KOPT-K1 (cell line): ENCODE results near the gene BPIFA2.
"Not testable (repeated sequence)": the region's sequence is repeated elsewhere in the genome, so short reads cannot be mapped to it uniquely, and the experiment has no call there.

Experiments
- H3K27ac ChIP-seq: fragments of 200-600 bp; sonication (generic); 2 replicates; pipeline ENCODE4 v1.5.1; 2016; ENCODE audit warnings: antibody characterized with exemption, mild to moderate bottlenecking, low read depth, low read length; ENCODE audit not compliant: poor library complexity, severe bottlenecking
- H3K36me3 ChIP-seq: fragments of 200-600 bp; sonication (generic); 2 replicates; pipeline ENCODE4 v1.5.1; 2017; ENCODE audit warnings: antibody characterized with exemption, mild to moderate bottlenecking, low read length, moderate library complexity; ENCODE audit not compliant: insufficient read depth
- H3K9me3 ChIP-seq: fragments of 200-600 bp; sonication (generic); 2 replicates; pipeline ENCODE4 v1.5.1; 2017; ENCODE audit warnings: antibody characterized with exemption, low read length, mild to moderate bottlenecking; ENCODE audit not compliant: insufficient read depth, poor library complexity, severe bottlenecking

BPIFA2 gene, protein sequence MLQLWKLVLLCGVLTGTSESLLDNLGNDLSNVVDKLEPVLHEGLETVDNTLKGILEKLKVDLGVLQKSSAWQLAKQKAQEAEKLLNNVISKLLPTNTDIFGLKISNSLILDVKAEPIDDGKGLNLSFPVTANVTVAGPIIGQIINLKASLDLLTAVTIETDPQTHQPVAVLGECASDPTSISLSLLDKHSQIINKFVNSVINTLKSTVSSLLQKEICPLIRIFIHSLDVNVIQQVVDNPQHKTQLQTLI

DNA sequence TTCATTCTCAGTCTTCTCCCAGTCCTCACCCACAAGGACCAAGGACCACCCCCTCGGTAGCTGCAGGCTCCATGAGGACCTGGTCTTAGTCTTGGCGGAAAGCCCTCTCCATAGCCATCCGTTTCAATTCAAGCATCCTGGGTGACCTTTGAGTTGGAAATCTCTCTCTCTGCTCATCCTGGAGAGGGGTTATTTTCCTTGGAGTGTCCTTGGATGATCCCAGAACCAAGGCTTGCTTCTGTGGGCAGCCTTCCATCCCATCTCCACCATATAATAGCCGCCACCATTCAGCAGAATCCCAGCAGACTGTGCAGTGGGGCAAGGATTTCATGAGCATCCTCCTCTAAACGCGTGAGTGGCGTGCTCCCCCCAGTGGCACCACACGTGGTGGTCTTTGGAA is at the start of gene BPIFA2:
Gene BPIFA2 (plus strand): TSS at position 301 of the 400 bp plus-strand sequence. CDS start 987 bp downstream, outside the sequence.
- Histone ChIP-seq H3K36me3 (no peaks in the 10 kb centered on the region), H3K27ac (no peak within 1 kb of the TSS), H3K9me3 (peaks cover 12% of the 10 kb centered on the region)

DNA sequence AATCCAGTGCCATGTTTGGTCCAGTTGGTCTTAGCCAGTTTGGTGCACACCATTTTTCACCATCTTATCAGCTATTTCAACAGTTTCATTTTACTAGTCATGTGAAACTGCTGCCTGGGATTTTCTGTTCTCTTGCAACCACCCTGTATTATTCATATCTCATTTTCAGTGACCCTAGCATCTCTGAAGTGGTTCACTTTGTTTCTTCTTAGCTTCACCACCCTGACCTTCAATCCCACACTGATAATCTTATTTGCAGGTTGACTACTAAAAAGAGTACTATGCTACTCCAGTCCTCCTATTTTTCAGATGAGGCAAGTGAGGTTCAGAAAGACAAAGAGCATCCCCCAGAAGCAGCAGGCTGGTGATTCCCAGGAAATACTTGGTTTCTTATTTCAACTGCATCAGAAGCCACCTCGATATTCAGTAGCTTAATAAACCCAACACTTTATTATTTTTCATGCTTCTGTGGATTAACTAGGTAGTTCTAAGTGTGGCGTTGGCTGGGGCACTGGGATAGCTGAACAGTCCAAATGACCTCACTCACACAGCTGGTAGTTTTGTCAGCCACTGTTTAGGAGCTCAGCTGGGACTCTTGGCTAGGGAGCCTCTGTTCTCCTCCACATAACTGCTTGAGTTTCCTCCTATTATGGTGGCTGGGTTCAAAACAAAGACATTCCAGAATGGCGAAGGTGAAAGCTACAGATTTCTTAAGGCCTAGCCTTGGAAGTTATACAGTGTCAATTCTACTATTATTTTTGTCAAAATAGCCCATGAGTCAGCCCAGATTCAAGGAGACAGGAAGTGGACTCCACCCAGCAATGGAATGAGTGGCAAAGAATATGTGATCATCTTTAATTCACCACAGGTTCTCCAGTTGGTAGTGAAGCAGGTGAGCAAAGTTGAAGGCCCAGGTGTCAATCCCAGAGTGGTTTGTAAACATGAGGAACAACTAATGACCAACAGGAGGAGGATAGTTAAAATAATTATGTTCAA is 47.9 kb upstream of the BPIFA2 start:
- no peaks in the 10 kb centered on the region for H3K36me3 ChIP-seq
- no peak overlapping the region for H3K27ac ChIP-seq
- peaks cover 29% of the 10 kb centered on the region for H3K9me3 ChIP-seq

DNA sequence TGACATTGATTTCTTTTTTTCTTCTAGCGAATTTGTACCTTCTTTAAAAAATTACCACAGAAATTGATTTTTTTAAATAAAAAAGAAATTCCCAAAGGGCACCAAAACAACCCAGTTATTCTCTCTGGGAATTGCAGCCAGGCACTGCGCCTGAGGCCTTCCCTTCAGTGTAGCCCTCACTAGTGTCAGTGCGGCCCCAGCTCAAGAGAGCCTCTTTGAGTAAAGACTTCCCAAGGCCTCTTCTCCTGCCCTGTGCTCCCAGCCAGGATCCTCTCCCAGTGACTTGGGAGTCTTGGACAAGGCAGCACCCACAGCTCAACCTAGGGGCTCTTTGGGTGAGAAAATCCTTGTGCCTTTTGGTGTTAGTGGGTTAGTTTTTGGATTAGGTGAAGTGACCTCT is 47.0 kb upstream of the BPIFA2 start:
- no peak overlapping the region for H3K27ac ChIP-seq
- H3K9me3 ChIP-seq, result peaks cover 29% of the 10 kb centered on the region
- H3K36me3 ChIP-seq, result no peaks in the 10 kb centered on the region

DNA sequence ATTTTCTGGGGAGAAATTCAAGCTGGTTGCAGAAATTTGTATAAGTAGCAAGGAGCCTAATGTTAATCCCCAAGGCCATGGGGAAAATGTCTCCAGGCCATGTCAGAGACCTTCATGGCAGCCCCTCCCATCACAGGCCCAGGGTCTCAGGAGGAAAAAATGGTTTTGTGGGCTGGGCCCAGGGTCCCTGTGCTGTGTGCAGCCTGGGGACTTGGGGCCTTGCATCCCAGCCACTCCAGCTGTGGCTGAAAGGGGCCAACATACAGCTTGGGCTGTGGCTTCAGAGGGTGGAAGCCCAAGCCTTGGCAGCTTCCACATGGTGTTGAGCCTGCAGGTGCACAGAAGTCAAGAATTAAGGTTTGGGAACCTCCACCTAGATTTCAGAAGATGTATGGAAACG is 45.7 kb upstream of the BPIFA2 start:
- not testable (repeated sequence) for H3K36me3 ChIP-seq, H3K27ac ChIP-seq
- peaks cover 29% of the 10 kb centered on the region for H3K9me3 ChIP-seq

DNA sequence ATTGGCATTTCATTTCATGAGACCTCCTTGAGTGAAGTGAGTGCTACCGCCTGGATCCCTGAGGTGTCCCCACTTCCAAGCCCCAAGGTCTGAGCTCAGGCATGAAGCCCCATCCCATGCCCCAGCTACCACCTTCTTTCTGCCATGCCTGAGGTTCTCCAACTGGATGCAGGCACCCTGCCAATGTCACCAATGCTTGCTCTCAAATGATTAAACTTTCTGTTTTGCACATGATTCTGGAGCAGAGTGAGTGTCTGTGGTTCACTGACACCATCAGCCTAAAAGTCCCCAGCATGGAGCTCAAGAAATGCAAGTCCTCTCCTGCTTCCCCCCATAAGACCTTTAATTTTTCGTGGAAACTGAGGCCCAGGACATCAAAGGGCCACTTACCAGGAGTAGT is 43.7 kb upstream of the BPIFA2 start:
- Histone ChIP-seq H3K36me3 (no peaks in the 10 kb centered on the region), H3K9me3 (peaks cover 29% of the 10 kb centered on the region), H3K27ac (no peak overlapping the region)

DNA sequence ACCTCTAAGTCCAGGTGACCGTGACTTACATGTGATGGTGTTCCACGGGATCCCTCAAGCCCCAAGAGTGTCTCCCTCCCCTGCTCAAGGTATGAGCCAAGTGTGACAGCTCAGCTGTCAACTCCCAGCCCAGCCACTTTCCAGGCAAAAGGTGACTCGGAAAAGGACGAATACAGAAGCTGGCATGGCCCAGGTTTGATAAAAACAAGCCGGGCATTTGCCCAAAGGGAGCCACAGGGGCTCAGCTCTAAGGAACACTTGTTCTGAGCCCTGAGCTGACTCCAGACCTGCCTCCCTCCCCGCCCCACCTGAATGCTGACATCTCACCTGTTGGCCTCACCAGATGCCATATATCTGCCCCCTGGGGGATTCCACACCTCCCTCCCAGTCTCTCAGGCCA is 43.0 kb upstream of the BPIFA2 start:
- no peaks in the 10 kb centered on the region for H3K36me3 ChIP-seq
- peaks cover 25% of the 10 kb centered on the region for H3K9me3 ChIP-seq
- no peak overlapping the region for H3K27ac ChIP-seq

DNA sequence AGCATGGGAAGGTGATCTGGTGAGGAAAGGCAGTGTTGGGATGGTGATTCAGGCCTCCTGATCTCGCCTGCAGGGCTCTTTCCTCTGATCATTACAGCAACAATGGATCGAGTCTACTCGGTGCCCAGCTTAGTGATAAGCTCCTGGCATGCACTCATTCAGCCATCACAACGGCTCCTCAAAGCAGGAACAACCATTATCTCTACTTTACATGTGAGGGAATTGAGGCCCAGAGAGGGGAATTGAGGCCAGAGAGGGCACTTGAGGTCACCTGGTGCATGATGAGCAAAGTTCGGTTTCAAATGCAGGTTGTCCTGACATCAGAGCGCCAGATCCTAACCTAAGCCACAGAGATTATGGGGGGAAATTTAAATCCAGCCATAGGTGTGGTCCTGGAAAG is 42.0 kb upstream of the BPIFA2 start:
- Histone ChIP-seq H3K36me3 (no peaks in the 10 kb centered on the region), H3K27ac (no peak overlapping the region), H3K9me3 (peaks cover 20% of the 10 kb centered on the region)

DNA sequence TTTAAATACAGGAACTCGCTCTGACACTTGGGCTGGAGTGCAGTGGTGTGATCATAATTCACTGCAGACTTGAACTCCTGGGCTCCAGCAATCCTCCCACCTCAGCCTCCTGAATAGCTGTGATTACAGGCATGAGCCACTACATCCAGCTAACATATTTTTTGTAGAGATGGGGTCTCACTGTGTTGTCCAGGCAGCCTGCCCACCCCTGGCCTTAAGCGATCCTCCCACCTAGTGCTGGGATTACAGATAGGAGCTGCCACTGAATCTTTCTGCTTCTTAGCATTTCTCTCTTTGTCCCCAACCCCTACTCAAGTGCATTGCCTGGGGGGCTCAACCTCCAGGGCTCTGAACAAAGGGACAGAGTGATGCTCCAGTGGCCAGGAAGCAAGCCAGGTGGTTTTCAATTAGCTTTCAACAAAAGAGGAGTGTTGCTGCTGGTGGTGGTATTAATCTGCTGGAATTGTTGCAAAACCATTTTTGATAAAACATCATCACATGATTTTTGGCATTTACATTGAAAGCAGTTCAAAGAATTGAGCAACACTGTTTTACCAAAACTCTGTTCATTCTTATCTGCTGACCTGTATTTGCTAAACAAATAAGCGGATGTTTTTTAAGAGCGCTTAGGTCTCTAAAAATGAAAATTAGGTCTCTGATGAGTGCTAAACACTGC is 40.4 kb upstream of the BPIFA2 start:
- Histone ChIP-seq H3K9me3 (peaks cover 10% of the 10 kb centered on the region), H3K36me3 (no peaks in the 10 kb centered on the region), H3K27ac (no peak overlapping the region)

DNA sequence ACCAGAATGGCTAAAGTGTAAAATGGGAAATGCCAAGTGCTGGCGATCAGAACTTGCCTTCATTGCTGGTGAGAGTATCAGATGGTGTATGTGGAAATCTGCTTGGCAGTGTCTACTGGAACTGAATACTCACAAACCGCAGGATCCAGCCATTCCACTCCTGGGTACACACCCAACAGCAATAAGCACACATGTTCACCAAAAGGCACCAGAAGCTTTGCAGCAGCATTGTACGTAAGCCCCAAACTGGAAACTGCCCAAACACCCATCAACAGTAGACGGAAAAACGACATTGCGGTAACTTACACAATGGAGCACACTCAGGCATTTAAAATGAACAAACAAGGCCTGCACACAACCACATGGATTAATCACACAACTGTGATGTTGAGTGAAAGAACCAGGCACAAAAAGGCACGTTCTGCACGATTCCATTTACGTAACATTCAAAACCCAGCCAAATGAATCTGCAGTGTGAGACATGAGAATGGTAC is 37.3 kb upstream of the BPIFA2 start:
- no peaks in the 10 kb centered on the region for H3K9me3 ChIP-seq
- no peak overlapping the region for H3K27ac ChIP-seq
- no peaks in the 10 kb centered on the region for H3K36me3 ChIP-seq

DNA sequence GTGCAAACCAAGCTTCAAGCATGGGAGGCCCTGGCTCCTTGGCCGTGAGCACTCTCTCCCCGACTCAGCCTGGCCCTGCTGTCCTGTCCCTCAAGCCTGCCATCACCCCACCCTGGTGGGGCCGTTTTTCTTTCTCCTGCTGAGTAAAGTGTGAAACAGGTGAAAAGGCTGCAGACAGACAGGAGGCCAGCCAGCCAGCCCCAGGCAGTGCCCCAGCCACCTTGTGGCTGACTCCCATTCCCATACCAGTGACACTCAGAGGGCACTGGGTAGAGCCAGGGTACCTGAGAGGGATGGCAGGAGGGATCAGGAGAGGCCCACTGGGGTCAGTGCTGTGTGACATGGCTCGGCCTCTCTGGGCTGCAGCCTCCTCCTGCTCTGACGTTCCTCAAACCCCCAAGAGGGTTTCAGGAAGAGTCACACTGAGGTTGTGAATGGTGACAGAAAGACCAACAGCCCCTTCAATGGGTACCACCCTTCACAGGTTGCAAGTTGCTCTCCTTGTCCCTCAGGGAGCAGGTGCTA is 35.9 kb upstream of the BPIFA2 start:
- H3K27ac ChIP-seq, result no peak overlapping the region
- no peaks in the 10 kb centered on the region for H3K36me3 ChIP-seq
- H3K9me3 ChIP-seq, result no peaks in the 10 kb centered on the region

DNA sequence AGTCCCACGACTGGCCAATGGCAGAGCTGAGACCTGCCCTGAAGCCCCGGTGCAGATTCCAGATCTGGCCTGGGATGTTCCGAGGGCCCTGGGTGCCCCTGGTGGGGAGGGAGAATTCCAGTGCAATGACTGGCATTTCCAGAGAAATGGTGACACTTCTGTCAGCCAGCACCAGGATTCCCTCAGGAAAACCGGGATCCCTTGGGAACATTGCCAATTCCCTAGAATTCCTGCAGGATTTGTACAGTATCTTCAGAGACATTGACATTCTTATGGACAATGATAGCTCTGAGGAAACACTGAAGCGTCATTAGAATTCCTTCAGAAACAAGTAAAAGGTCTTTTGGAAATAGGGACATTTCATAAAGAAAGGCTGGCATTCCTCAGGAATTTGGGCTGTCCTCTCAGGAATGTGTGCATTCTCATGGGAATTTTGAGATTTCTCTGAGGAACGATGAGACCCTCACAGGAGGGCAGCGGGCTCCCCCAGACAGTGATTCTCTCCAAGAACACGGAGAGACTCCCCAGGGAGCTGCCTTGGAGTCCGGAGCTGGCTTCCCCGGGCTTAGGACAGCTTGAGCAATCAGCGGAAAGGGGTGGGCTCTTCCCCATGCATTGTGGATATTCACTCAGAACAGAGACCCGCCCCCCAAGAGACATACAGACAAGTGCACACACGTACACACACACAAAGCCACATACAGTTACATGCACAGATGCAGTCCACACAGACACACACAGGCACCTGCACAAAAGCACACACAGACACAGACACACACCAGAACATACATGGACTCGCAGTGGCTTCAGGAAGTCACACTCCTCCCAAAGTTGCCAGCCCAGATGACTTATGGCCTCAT is 35.2 kb upstream of the BPIFA2 start:
- Histone ChIP-seq H3K9me3 (peaks cover 4% of the 10 kb centered on the region), H3K36me3 (no peaks in the 10 kb centered on the region), H3K27ac (no peak overlapping the region)

DNA sequence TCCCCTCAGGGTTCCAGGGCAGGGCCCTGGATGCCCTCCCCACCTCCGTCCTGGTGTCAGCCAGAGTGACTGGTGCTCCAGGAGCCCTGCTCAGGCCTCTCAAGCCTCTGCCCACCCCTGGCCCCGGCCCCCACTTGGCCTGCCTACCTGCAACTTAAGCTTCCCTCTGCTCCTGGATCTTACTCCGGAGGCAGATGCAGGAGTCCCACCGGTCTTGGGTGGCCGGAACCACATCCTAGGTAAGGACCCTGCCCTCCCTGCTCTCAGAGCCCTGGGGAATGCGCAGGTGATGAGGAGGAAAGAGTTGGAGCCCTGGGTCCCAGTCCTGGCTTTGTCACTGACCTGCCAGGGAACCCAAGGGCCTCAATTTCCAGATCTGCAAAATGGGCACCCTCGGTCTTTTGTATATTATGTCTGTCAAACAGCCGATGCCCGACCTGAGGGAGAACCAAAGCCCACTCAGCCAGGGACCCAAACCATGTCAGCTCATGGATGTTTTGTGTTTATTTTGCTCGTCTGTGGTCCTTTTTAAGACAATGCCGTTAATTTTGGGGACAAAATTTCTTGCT is 34.5 kb upstream of the BPIFA2 start:
- H3K9me3 ChIP-seq, result peaks cover 4% of the 10 kb centered on the region
- H3K27ac ChIP-seq, result no peak overlapping the region
- no peaks in the 10 kb centered on the region for H3K36me3 ChIP-seq

DNA sequence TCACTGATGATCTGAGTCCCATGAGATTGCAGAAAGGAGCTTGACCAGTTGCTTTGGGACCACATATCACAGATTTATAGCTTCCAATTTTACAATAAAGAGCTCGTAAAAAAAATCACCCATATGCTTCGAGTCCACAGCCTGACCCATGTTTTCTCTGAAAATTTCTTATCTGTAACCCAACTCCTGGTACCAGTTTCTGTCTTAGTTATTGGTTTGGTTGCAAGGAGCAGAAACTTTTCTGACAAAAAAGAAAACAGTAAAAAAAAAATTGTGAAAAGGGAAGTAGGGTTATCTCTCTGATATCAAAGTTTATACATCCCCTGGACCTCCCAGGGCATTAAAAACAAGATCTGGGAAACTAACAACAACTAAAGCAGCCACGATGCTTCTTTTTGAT is 30.8 kb upstream of the BPIFA2 start:
- Histone ChIP-seq H3K9me3 (peaks cover 4% of the 10 kb centered on the region), H3K36me3 (no peaks in the 10 kb centered on the region), H3K27ac (no peak overlapping the region)

DNA sequence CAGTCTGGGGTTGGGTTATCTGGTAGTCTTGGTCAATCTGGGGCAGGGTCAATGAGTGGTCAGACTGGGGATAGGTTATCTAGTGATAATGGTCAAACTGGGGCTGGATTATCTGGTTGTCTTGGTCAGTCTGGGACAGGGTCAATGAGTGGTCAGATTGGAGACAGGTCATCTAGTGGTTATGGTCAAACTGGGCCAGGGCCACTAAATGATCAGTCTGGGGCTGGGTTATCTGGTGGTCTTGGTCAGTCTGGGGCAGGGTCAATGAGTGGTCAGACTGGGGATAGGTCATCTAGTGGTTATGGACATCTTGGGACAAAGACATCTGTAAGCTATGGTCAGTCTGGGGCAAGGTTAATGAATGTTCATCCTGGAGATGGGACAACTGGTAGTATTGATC is 28.5 kb upstream of the BPIFA2 start:
- no peak overlapping the region for H3K27ac ChIP-seq
- H3K9me3 ChIP-seq, result peaks cover 4% of the 10 kb centered on the region
- no peaks in the 10 kb centered on the region for H3K36me3 ChIP-seq
